Activated CD8-positive, alpha-beta T cell treated with anti-CD3 and anti-CD28 coated beads for 36 hours (primary cell): ENCODE measurements around the gene HOXD8. TPM values are rescaled to one million over a fixed set of nuclear protein-coding genes. Genes with fewer than 3 reads are reported as not detected.

Experiments used
- ATAC-seq: fragments of 200-7000 bp; cut with Tn5 transposase; one replicate; pipeline ENCODE4 v1.10.0; 2021; ENCODE audit warnings: mild to moderate bottlenecking, moderate library complexity
- CTCF ChIA-PET: fragments of 350-600 bp; sonication (Branson Sonifier 250); formaldehyde crosslinking; loops from one replicate; lab custom pipeline; 2021; ENCODE audit warnings: antibody characterized with exemption; lab: Charles Lee
- POLR2A ChIA-PET: fragments of 350-600 bp; sonication (Branson Sonifier 250); formaldehyde crosslinking; loops from one replicate; lab custom pipeline; 2021; ENCODE audit warnings: antibody characterized with exemption; lab: Charles Lee
- DNase-seq: peaks from one replicate; pipeline ENCODE4 v3.0.0-alpha.2; 2020
- H3K27ac Mint-ChIP-seq: one replicate; pipeline ENCODE4 v1.8.0; 2021; ENCODE audit warnings: mild to moderate bottlenecking, mixed read lengths
- H3K27me3 Mint-ChIP-seq: one replicate; pipeline ENCODE4 v1.8.0; 2021; ENCODE audit warnings: mixed read lengths
- H3K36me3 Mint-ChIP-seq: one replicate; pipeline ENCODE4 v1.8.0; 2021; ENCODE audit warnings: low read depth, mixed read lengths
- H3K4me1 Mint-ChIP-seq: one replicate; pipeline ENCODE4 v1.8.0; 2021; ENCODE audit warnings: low read depth, mixed read lengths
- H3K4me3 Mint-ChIP-seq: one replicate; pipeline ENCODE4 v1.8.0; 2021; ENCODE audit warnings: mild to moderate bottlenecking, moderate library complexity, mixed read lengths
- H3K9me3 Mint-ChIP-seq: one replicate; pipeline ENCODE4 v1.8.0; 2021; ENCODE audit warnings: mixed read lengths
- intact Hi-C: fragments of 100-400 bp; cut with micrococcal nuclease; formaldehyde crosslinking; loops from one replicate; pipeline ENCODE4 v1.10.0; 2022
- total RNA-seq, 2 experiments: library from RNA; stranded (reverse); gene quantifications; one replicate each; pipeline ENCODE4 v1.2.3, GENCODE V29; 2021
- TF ChIP-seq, protein P1 (sequence below): fragments of 200-600 bp; IDR thresholded peaks from one replicate; pipeline ENCODE4 v1.8.0; 2022; ENCODE audit warnings: antibody characterized with exemption, mild to moderate bottlenecking

Gene HOXD8
- total RNA-seq, 2 experiments from 2014 or later: not detected

DNA sequence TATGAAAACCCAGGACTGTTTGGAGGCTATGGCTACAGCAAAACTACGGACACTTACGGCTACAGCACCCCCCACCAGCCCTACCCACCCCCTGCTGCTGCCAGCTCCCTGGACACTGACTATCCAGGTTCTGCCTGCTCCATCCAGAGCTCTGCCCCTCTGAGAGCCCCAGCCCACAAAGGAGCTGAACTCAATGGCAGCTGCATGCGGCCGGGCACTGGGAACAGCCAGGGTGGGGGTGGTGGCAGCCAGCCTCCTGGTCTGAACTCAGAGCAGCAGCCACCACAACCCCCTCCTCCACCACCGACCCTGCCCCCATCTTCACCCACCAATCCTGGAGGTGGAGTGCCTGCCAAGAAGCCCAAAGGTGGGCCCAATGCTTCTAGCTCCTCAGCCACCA, 39.7 kb downstream of the HOXD8 start:
- POLR2A ChIA-PET: no interaction called here
- no peak overlapping the region for H3K4me3 Mint-ChIP-seq
- peaks cover under 1% of the 10 kb centered on the region for H3K36me3 Mint-ChIP-seq
- H3K27ac Mint-ChIP-seq: no peak overlapping the region
- CTCF ChIA-PET: interaction anchor here (0.7 to 1.4 kb wide), 3 partner anchors 10 to 29 kb away, joined by 3 to 5 read pairs (median 3); no protein-coding TSS in a partner anchor
- peaks cover 1% of the 10 kb centered on the region for H3K9me3 Mint-ChIP-seq
- intact Hi-C loops: no loop called here
- ATAC-seq (no peak), DNase-seq (no peak)
- peaks cover 19% of the 10 kb centered on the region for H3K4me1 Mint-ChIP-seq
- TF ChIP-seq, protein P1, sequence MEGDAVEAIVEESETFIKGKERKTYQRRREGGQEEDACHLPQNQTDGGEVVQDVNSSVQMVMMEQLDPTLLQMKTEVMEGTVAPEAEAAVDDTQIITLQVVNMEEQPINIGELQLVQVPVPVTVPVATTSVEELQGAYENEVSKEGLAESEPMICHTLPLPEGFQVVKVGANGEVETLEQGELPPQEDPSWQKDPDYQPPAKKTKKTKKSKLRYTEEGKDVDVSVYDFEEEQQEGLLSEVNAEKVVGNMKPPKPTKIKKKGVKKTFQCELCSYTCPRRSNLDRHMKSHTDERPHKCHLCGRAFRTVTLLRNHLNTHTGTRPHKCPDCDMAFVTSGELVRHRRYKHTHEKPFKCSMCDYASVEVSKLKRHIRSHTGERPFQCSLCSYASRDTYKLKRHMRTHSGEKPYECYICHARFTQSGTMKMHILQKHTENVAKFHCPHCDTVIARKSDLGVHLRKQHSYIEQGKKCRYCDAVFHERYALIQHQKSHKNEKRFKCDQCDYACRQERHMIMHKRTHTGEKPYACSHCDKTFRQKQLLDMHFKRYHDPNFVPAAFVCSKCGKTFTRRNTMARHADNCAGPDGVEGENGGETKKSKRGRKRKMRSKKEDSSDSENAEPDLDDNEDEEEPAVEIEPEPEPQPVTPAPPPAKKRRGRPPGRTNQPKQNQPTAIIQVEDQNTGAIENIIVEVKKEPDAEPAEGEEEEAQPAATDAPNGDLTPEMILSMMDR: no peak
- H3K27me3 Mint-ChIP-seq: peaks cover 82% of the 10 kb centered on the region

DNA sequence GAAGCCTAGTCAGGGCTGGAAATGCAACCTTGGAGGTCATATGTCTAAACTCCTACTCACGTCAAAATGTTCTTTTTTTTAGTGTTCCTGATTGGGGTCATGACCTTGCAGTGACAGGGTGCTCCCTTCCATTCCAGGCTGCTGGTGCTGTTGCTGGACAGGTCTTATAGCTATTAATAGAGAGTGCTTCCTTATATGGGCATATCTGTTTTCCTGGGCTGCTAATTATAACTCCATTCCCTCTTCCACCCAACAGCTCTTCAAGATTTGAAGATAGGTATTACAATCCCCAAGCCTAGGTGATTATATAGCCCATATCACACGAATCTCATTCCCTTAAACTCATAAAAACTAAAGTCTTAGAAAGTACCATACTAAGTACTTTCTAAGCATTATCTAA, 40.2 kb downstream of the HOXD8 start:
- Mint-ChIP-seq H3K4me3 (no peak overlapping the region), H3K4me1 (peaks cover 14% of the 10 kb centered on the region), H3K36me3 (no peaks in the 10 kb centered on the region), H3K27me3 (peaks cover 81% of the 10 kb centered on the region), H3K9me3 (peaks cover 1% of the 10 kb centered on the region), H3K27ac (no peak overlapping the region)
- POLR2A ChIA-PET: no interaction called here
- CTCF ChIA-PET: interaction anchor here (0.7 to 1.4 kb wide), 3 partner anchors 9 to 29 kb away, joined by 3 to 5 read pairs (median 3); no protein-coding TSS in a partner anchor
- ATAC-seq (no peak), DNase-seq (no peak)
- intact Hi-C loops: loop anchor here (5.0 kb wide), 1 partner anchor 37 kb away; no protein-coding TSS in a partner anchor
- TF ChIP-seq, protein P1: no peak

DNA sequence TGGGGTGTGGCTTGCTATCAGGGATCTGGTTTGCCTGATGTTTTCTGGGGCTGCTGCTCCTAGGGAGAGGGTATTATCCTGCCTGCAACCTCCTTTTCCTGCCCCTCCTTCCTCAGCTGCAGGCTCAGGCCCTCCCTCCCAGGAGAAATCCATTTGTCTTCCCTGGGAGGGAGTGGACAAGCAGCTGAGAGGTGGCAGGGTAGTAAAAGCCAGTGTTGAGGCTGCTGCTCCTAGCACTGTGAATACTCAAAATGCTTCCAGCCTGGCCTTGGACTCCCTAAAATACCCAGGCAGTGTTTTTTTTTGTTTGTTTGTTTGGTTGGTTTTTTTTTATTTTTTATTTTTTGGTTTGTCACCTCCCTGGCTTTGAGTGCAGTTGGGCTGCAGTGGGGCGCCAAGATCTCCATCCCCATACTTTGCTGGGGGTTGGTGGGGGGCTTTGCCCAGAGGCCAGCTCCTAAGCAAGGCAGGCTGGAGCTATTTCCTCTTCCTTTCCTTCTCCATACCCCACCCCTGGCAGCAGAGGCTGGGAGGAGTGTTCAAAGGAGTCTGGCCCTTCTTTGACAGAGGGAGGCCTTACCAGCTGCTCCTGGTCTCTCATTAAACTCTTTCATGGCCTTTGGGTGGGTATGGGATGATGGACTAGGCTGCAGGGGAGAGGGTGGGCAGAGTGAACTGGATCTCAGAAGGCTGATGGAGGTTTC, 41.2 kb downstream of the HOXD8 start:
- H3K27ac Mint-ChIP-seq: no peak overlapping the region
- H3K4me3 Mint-ChIP-seq: no peak overlapping the region
- ChIA-PET CTCF (no interaction called here), POLR2A (no interaction called here)
- peaks cover 14% of the 10 kb centered on the region for H3K4me1 Mint-ChIP-seq
- ATAC-seq: no peak
- TF ChIP-seq, protein P1: no peak
- intact Hi-C loops: loop anchor here (5.0 kb wide), 1 partner anchor 38 kb away; no protein-coding TSS in a partner anchor
- no peaks in the 10 kb centered on the region for H3K36me3 Mint-ChIP-seq
- peaks cover 80% of the 10 kb centered on the region for H3K27me3 Mint-ChIP-seq
- no peak for DNase-seq
- H3K9me3 Mint-ChIP-seq: peaks cover 1% of the 10 kb centered on the region

DNA sequence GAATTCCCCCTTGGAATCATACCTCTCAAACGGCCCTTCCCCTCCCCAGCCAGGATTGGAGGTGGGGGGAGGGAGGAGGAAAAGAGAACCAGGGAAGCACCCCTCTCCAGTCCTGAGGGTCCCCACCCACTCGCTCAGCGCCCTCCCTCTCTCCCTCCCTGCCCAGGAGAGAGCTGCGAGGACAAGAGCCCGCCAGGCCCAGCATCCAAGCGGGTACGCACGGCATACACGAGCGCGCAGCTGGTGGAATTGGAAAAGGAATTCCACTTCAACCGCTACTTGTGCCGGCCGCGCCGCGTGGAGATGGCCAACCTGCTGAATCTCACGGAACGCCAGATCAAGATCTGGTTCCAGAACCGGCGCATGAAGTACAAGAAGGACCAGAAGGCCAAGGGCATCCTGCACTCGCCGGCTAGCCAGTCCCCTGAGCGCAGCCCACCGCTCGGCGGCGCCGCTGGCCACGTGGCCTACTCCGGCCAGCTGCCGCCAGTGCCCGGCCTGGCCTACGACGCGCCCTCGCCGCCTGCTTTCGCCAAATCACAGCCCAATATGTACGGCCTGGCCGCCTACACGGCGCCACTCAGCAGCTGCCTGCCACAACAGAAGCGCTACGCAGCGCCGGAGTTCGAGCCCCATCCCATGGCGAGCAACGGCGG, 42.0 kb downstream of the HOXD8 start:
- ATAC-seq: no peak
- TF ChIP-seq, protein P1: no peak
- Mint-ChIP-seq H3K9me3 (peaks cover 1% of the 10 kb centered on the region), H3K27ac (no peak overlapping the region), H3K36me3 (no peaks in the 10 kb centered on the region), H3K4me3 (no peak overlapping the region), H3K27me3 (peaks cover 81% of the 10 kb centered on the region), H3K4me1 (peaks cover 14% of the 10 kb centered on the region)
- DNase-seq: no peak
- ChIA-PET CTCF (no interaction called here), POLR2A (no interaction called here)
- intact Hi-C loops: loop anchor here (5.0 kb wide), 1 partner anchor 39 kb away; no protein-coding TSS in a partner anchor
